AG04450 (cell line): ENCODE measurements around the gene NAGPA. TPM values are rescaled to one million over a fixed set of nuclear protein-coding genes. Genes with fewer than 3 reads are reported as not detected.
A peak's percentile ranks its signal among the peaks of the same experiment; 100 is the strongest.

ENCODE experiments used
- CTCF ChIA-PET: fragments of 300-600, 350-600 bp; formaldehyde crosslinking; extraction: SDS; loops from one replicate; lab custom pipeline; 2022; ENCODE audit warnings: antibody characterized with exemption, inconsistent platforms; lab: Charles Lee
- POLR2A ChIA-PET: fragments of 350-600 bp; formaldehyde crosslinking; extraction: SDS; loops from one replicate; lab custom pipeline; 2021; ENCODE audit warnings: antibody characterized with exemption, inconsistent platforms; lab: Yijun Ruan, JAX
- DNase-seq: peaks from one replicate; pipeline ENCODE4 v3.0.0-alpha.2; 2011; ENCODE audit warnings: low read depth, low spot score
- H3K27ac ChIP-seq: one replicate; pipeline ENCODE4 v1.5.1; 2012; ENCODE audit warnings: low read depth, low read length, control low read depth
- H3K27me3 ChIP-seq: one replicate; pipeline ENCODE4 v1.6.0; 2012; ENCODE audit warnings: low read length; ENCODE audit not compliant: control insufficient read depth, insufficient read depth
- H3K4me3 ChIP-seq: 2 replicates; pipeline ENCODE4 v1.5.1; 2011; ENCODE audit warnings: mild to moderate bottlenecking, low read depth, low read length, control low read depth
- H3K9me3 ChIP-seq: 2 replicates; pipeline ENCODE4 v1.5.1; 2012; ENCODE audit warnings: low read length; ENCODE audit not compliant: control insufficient read depth, insufficient read depth
- CTCF ChIP-seq: IDR thresholded peaks from 2 replicates; pipeline ENCODE4 v1.5.1; 2011; ENCODE audit warnings: low read depth, low read length, control low read depth, inconsistent platforms
- polyA plus RNA-seq: library from polyadenylated mRNA; depleted of rRNA; stranded (reverse); fragments of >200 nt; gene quantifications from 2 replicates; pipeline ENCODE4 v1.2.3, GENCODE V29; 2011

Gene NAGPA
- polyA plus RNA-seq, 1 experiment: 7.9 TPM

- H3K9me3 ChIP-seq: no peaks in the 10 kb centered on the region
- TF ChIP-seq CTCF: no peak
- H3K27me3 ChIP-seq: peaks cover 5% of the 10 kb centered on the region
- no peak overlapping the region for H3K4me3 ChIP-seq
- no peak overlapping the region for H3K27ac ChIP-seq
- POLR2A ChIA-PET: no interaction called here
- CTCF ChIA-PET: no interaction called here
- DNase-seq: no peak
Measured at GRCh38 chr16:5041600-5042133, 7.9 kb upstream of the NAGPA start.

- POLR2A ChIA-PET: no interaction called here
- DNase-seq: no peak
- TF ChIP-seq CTCF: no peak
- Histone ChIP-seq H3K27ac (no peak overlapping the region), H3K4me3 (no peak overlapping the region), H3K9me3 (no peaks in the 10 kb centered on the region), H3K27me3 (peaks cover 5% of the 10 kb centered on the region)
- CTCF ChIA-PET: no interaction called here
Measured at GRCh38 chr16:5040451-5040850, 6.7 kb upstream of the NAGPA start.

DNA sequence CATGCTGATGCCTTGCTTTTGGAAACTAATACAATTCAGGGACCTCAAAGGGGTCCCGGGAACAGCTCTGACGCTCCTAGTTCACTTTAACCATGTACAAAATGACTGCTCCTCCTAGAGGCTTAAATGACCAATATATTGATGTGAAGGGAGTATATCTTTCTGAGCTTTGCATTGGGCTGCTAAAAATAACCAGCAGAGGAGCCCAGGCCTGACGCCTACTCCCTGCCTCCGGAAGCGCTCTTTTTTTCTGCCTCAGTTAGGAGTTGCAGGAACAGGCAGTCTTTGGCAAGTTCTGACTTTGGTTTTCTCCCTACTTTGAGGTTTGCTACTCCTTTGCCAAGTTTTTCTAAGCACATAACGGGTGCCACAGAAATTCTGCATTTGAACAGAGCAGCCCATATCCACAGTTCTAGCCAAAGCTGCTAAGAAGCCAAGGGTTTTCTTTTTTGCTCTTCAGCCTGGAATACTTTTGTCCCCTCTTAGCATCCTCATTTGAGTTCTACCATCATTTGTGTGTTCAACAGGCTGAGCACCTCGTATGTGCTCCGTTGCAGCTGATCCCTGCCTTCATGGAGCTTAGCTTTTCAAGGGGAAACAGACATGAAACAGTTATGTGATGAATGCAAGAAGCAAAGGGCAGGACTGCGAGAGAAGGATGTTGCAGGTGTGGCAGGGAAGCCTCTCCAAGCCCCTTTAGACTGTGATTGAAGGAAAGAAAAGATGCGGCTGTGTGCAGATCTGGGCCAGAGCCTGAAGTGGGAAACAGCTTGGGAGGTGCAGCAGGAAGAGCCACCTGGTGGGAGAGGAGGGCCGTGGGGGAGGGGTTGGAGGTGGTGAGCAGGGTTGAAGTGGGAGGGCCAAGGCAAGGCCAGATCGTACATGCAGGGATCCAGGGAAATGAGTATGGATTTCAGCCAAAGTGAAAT, 2.8 kb upstream of the NAGPA start:
- Histone ChIP-seq H3K27ac (no peak overlapping the region), H3K9me3 (no peaks in the 10 kb centered on the region), H3K4me3 (no peak overlapping the region), H3K27me3 (peaks cover 2% of the 10 kb centered on the region)
- DNase-seq: no peak
- ChIA-PET CTCF (interaction anchor here (0.8 to 1.5 kb wide), 2 partner anchors 12 to 22 kb away, joined by 3 read pairs; no protein-coding TSS in a partner anchor), POLR2A (no interaction called here)
- TF ChIP-seq CTCF: no peak

DNA sequence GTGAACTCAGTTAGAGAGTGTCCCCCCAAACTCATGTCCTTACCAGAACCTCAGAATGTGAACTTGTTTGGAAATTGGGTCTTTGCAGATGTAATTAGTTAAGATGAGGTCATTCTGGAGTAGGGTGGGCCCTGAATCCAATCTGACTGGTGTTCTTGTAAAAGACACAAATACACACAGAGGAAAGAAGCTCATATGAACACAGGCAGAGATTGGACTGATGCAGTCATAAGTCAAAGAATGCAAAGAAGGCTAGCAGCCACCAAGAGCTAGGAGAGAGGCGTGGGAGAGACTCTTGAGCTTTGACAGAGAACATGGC, 2.1 kb upstream of the NAGPA start:
- TF ChIP-seq CTCF: no peak
- CTCF ChIA-PET: interaction anchor here (0.8 kb wide), 1 partner anchor 23 kb away, joined by 3 read pairs; no protein-coding TSS in a partner anchor
- Histone ChIP-seq H3K4me3 (no peak overlapping the region), H3K27me3 (peaks cover 2% of the 10 kb centered on the region), H3K9me3 (no peaks in the 10 kb centered on the region), H3K27ac (no peak overlapping the region)
- POLR2A ChIA-PET: no interaction called here
- DNase-seq: no peak

DNA sequence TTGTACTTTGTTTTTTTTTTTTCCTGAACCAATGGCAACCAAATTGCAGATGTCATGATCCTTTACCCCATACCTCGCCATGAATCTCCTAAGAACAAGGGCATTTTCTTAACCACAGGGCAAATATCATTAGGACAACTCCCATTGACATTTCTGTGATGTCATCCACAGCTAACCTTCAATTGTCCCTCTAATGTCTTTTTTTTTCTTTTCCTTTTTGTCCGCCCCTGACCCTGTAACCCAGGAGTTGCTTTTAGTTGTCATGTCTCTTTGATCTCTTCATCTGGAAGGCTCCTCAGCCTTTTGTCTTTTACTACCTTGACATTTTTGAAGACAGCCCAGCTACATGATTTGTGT, 410 bp upstream of the NAGPA start:
- no peak for TF ChIP-seq CTCF
- CTCF ChIA-PET: interaction anchor here (0.6 kb wide), 2 partner anchors 9 to 181 kb away, joined by 3 to 4 read pairs; no protein-coding TSS in a partner anchor
- Histone ChIP-seq H3K9me3 (no peaks in the 10 kb centered on the region), H3K4me3 (peak overlapping the region; percentile 80), H3K27ac (no peak overlapping the region), H3K27me3 (no peaks in the 10 kb centered on the region)
- POLR2A ChIA-PET: interaction anchor here (0.7 to 1.4 kb wide), 6 partner anchors 14 to 300 kb away, joined by 3 to 6 read pairs (median 4); partner anchors contain the start of genes ALG1, ANKS3, DNAAF8 and SEC14L5
- no peak for DNase-seq
